Ishikawa (cell line): ENCODE results near the gene PPP4R1.

Experiments
- CEBPB ChIP-seq: IDR thresholded peaks from 2 replicates; pipeline ENCODE4 v1.6.1; 2012
- CREB1 ChIP-seq: IDR thresholded peaks from 2 replicates; pipeline ENCODE4 v1.6.1; 2012; ENCODE audit warnings: low read depth
- EGR1 ChIP-seq: IDR thresholded peaks from 2 replicates; pipeline ENCODE4 v1.6.1; 2012
- EP300 ChIP-seq: IDR thresholded peaks from 2 replicates; pipeline ENCODE4 v1.6.1; 2012; ENCODE audit warnings: borderline replicate concordance
- FOXM1 ChIP-seq: IDR thresholded peaks from 2 replicates; pipeline ENCODE4 v1.6.1; 2012; ENCODE audit warnings: low read depth, borderline replicate concordance
- NFIC ChIP-seq: IDR thresholded peaks from 2 replicates; pipeline ENCODE4 v1.6.1; 2012
- RAD21 ChIP-seq: IDR thresholded peaks from 2 replicates; pipeline ENCODE4 v1.6.1; 2012; ENCODE audit warnings: low read depth
- TAF1 ChIP-seq: IDR thresholded peaks from 2 replicates; pipeline ENCODE4 v1.6.1; 2012; ENCODE audit warnings: low read depth, mild to moderate bottlenecking
- TCF12 ChIP-seq: IDR thresholded peaks from 2 replicates; pipeline ENCODE4 v1.6.1; 2012; ENCODE audit warnings: low read depth
- TEAD4 ChIP-seq: IDR thresholded peaks from 2 replicates; pipeline ENCODE4 v1.6.1; 2012
- YY1 ChIP-seq: IDR thresholded peaks from 2 replicates; pipeline ENCODE4 v1.6.1; 2012; ENCODE audit warnings: low read depth
- ZBTB7A ChIP-seq: IDR thresholded peaks from 2 replicates; pipeline ENCODE4 v1.6.1; 2012; ENCODE audit warnings: low read depth
- TF ChIP-seq, protein P1 (sequence below): IDR thresholded peaks from 2 replicates; pipeline ENCODE4 v1.6.1; 2012
- TF ChIP-seq, protein P2 (sequence below): IDR thresholded peaks from 2 replicates; pipeline ENCODE4 v1.6.1; 2012
- TF ChIP-seq, protein P3 (sequence below): IDR thresholded peaks from 2 replicates; pipeline ENCODE4 v1.6.1; 2012; ENCODE audit warnings: low read depth, mild to moderate bottlenecking

The PPP4R1 gene

DNA sequence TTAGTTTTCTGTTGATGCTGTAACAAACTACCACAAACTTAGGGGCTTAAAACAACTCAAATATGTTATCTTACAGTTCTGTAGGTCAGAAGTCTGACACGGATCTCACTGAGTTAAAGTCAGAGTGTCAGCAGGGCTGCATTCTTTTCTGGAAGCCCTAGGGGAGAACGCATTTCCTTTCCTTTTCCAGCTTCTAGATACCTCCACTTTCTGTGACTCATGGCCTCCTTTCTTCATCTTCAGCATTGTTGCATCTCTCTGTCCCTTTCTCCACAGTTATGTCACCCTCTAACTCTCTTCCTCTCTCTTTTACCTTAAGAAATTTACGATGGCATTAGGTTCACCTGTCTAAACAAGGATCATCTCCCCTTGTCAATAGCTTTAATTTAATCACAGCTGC is 13.3 kb upstream of the PPP4R1 start:
- TF ChIP-seq, protein P1, sequence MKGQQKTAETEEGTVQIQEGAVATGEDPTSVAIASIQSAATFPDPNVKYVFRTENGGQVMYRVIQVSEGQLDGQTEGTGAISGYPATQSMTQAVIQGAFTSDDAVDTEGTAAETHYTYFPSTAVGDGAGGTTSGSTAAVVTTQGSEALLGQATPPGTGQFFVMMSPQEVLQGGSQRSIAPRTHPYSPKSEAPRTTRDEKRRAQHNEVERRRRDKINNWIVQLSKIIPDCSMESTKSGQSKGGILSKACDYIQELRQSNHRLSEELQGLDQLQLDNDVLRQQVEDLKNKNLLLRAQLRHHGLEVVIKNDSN, result no peak
- TF ChIP-seq, protein P2, sequence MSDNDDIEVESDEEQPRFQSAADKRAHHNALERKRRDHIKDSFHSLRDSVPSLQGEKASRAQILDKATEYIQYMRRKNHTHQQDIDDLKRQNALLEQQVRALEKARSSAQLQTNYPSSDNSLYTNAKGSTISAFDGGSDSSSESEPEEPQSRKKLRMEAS, result no peak
- TF ChIP-seq EGR1 (no peak), NFIC (no peak), TAF1 (no peak), TEAD4 (no peak), EP300 (no peak), ZBTB7A (no peak), FOXM1 (no peak), YY1 (no peak), TCF12 (no peak), CEBPB (no peak), CREB1 (no peak), RAD21 (no peak)
- TF ChIP-seq, protein P3, sequence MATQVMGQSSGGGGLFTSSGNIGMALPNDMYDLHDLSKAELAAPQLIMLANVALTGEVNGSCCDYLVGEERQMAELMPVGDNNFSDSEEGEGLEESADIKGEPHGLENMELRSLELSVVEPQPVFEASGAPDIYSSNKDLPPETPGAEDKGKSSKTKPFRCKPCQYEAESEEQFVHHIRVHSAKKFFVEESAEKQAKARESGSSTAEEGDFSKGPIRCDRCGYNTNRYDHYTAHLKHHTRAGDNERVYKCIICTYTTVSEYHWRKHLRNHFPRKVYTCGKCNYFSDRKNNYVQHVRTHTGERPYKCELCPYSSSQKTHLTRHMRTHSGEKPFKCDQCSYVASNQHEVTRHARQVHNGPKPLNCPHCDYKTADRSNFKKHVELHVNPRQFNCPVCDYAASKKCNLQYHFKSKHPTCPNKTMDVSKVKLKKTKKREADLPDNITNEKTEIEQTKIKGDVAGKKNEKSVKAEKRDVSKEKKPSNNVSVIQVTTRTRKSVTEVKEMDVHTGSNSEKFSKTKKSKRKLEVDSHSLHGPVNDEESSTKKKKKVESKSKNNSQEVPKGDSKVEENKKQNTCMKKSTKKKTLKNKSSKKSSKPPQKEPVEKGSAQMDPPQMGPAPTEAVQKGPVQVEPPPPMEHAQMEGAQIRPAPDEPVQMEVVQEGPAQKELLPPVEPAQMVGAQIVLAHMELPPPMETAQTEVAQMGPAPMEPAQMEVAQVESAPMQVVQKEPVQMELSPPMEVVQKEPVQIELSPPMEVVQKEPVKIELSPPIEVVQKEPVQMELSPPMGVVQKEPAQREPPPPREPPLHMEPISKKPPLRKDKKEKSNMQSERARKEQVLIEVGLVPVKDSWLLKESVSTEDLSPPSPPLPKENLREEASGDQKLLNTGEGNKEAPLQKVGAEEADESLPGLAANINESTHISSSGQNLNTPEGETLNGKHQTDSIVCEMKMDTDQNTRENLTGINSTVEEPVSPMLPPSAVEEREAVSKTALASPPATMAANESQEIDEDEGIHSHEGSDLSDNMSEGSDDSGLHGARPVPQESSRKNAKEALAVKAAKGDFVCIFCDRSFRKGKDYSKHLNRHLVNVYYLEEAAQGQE, result no peak

DNA sequence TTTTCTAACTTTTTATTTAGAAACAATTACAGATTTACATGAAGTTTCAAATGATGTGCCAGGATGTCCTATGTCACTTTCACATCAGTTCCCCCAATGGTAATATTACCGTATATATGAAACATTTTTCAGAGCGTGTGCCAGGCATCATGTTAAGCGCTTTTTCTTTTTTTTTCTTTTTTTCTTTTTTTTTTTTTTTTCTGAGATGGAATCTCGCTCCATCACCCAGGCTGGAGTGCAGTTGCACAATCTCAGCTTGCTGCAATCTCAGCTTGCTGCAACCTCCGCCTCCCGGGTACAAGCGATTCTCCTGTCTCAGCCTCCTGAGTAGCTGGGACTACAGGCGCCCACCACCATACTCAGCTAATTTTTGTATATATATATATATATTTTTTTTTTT is 5.6 kb upstream of the PPP4R1 start:
- peak; percentile 8; the same call in 1 of the 2 replicates for TF ChIP-seq CEBPB
- TF ChIP-seq, protein P2, result no peak

DNA sequence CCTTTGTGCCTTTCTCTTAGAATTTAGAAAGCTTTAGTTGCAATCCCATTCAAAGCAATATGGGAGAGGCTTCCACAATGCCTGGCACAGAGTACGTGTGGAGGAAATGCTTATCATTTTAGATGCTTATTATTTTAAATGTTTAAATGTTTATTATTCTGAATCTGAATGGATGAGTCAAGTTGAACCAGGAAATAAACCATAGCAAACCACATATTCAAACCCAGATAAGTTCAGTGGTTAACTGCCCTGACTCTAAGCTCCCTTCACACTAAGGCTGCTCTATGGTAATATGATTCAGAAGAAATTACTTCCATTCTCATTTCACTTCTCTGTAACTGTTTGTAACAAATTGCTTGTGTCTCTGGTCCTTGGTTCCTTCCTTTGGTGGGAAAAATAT is 5.2 kb upstream of the PPP4R1 start:
- TF ChIP-seq, protein P2, result no peak
- TF ChIP-seq CEBPB (no peak), EGR1 (no peak), TCF12 (no peak), RAD21 (no peak), NFIC (no peak), CREB1 (no peak), TEAD4 (no peak), YY1 (no peak), TAF1 (no peak)
- TF ChIP-seq, protein P1, result no peak

DNA sequence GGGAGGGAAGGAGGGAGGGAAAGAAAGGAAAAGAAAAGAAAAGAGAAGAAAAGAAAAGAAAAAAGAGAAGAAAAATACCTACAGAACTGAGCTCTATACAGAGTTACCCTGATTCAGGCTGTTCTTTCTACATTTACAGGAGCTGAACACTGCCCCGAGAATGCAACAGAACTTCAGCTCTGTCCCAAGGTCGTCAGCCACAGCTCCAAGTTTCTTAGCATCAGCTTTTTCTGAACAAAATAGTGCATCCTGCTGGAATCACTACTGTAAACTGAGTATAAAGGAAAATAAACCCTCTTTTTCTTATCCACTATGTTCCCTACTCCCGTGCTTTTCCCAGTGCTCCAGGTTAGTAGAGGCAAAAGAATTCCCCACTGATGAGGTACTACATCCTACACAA is 4.7 kb upstream of the PPP4R1 start:
- no peak for TF ChIP-seq TAF1
- no peak for TF ChIP-seq NFIC
- TF ChIP-seq, protein P1, result no peak

DNA sequence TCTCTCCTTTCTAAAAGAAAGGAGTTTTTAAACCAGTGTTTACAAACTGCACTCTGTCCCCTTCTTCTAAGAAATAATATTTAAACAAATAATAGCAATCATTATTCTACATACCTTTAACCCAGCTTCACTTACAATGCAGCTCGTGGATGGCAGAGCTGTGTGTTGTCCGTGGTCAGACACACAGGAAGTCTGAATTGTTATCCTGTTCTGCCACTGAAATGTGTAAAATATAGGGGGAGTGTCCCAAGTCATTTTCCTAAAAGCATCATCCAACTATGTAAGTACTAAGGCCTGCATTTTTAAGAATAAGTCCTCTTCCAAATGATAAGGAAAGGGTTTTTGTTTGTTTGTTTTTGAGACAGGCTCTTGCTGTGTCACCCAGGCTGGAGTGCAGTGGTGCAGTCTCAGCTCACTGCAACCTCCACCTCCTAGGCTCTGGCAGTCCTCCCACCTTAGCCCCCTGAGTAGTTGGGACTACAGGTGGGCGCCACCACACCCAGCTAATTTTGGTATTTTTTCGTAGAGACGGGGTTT is 2.7 kb upstream of the PPP4R1 start:
- no peak for TF ChIP-seq TCF12
- no peak for TF ChIP-seq RAD21
- TF ChIP-seq ZBTB7A, result no peak
- TF ChIP-seq, protein P2, result no peak

DNA sequence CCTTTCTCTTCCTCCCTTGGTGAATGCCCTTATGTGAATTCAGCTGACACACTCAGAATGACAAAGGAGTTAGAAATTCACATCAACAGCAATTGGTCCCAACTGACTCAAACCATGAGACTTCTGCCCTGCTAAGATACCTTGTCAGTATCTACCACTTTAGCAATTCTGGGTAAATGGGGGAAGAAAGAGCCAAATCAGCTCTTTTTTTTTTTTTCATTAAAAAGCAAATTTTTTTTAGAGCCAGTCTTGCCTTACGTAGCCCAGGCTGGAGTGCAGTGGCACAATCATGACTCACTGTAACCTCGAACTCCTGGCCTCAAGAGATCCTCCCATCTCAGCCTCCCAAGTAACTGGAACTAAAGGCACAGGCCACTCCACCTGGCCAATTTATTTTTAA is 1.7 kb upstream of the PPP4R1 start:
- TF ChIP-seq, protein P2, result no peak
- TF ChIP-seq EGR1 (no peak), NFIC (no peak), YY1 (no peak), RAD21 (no peak), TAF1 (no peak), ZBTB7A (no peak), TEAD4 (no peak), CEBPB (no peak), EP300 (no peak), TCF12 (no peak), CREB1 (no peak)
- TF ChIP-seq, protein P1, result no peak

DNA sequence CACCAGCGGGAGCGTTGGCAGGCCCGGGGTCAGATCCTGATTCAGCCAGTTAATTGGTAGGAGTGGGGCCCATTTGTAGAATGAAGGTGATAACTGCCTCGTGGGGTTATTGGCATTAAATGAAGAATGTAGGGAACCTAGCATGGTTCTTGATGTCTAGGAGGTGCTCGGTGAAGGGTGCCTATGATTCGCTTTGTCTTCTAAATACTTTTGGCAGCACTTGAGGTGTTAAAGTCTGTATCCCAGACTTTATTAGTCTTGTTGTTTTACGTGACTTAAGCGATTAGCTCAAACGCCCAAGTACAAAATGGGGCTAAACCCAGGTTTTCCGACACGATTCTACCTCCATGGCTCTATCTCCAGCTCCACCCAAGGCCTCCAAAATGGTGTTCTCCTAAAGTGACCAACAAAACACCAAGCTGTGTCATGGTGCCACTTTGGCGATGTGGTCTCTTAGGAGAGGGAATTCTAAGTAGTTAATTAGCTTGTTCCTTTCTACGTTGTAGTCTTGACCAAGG is 980 bp upstream of the PPP4R1 start:
- TF ChIP-seq TCF12 (no peak), NFIC (no peak), RAD21 (no peak), EP300 (no peak), CREB1 (no peak), TEAD4 (no peak), TAF1 (no peak), YY1 (no peak), ZBTB7A (no peak), CEBPB (no peak), FOXM1 (no peak), EGR1 (no peak)
- TF ChIP-seq, protein P3, result no peak
- TF ChIP-seq, protein P1, result no peak
- TF ChIP-seq, protein P2, result no peak
